Measurements from ENCODE around the gene CNTNAP2.

The CNTNAP2 gene

DNA sequence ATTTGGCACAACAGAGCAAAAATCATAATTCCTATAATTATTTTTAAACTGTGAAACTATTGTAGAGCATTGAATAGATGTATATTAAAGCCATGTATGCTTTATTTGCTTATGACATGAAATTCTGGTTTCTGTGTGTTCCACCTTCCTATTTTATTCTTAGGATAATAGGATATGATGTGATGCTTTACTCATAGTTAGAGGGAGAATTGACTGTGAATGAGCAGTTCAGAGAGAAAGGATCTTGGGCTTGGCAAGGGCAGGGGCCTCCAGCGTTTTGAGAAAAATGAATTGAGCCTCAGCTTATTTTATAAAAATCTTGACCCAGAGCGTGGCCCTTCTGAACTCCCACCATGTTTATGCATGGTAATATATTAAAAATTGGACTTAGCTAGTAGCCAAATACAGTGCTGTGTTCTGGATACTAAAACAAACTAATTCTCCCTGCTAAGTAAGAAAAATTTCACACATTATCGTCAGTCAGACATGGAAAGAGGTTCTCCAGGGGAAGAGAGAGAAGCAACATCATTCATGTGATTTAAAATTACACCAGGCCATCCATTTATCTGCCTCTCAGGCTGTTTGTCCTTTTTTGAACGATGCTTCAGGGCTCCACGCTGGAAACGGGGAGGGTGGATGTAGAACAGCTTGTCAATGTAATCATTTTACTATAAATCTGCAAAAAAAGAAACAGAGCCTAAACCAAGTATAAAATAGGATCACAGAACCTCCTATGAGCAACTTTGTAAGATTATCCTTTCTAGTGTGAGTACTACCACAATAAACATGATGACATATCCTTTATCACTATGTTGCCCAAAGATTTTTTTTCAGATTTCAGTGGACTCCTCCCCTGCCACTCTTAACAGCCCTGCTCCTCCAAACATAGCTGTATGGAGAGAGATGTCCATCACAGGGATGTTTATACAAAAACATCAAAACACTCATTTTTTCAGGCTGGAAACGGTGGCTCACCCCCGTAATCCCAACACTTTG, 2215.9 kb downstream of the CNTNAP2 start:
- TF ChIP-seq, protein P1, sequence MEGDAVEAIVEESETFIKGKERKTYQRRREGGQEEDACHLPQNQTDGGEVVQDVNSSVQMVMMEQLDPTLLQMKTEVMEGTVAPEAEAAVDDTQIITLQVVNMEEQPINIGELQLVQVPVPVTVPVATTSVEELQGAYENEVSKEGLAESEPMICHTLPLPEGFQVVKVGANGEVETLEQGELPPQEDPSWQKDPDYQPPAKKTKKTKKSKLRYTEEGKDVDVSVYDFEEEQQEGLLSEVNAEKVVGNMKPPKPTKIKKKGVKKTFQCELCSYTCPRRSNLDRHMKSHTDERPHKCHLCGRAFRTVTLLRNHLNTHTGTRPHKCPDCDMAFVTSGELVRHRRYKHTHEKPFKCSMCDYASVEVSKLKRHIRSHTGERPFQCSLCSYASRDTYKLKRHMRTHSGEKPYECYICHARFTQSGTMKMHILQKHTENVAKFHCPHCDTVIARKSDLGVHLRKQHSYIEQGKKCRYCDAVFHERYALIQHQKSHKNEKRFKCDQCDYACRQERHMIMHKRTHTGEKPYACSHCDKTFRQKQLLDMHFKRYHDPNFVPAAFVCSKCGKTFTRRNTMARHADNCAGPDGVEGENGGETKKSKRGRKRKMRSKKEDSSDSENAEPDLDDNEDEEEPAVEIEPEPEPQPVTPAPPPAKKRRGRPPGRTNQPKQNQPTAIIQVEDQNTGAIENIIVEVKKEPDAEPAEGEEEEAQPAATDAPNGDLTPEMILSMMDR (IDR thresholded peaks at IDR 0.05) = no peak
- Histone ChIP-seq H3K27ac (no peak overlapping the region), H3K4me3 (no peak overlapping the region)
- DNase-seq (ENCODE audit: low spot score) = no peak

DNA sequence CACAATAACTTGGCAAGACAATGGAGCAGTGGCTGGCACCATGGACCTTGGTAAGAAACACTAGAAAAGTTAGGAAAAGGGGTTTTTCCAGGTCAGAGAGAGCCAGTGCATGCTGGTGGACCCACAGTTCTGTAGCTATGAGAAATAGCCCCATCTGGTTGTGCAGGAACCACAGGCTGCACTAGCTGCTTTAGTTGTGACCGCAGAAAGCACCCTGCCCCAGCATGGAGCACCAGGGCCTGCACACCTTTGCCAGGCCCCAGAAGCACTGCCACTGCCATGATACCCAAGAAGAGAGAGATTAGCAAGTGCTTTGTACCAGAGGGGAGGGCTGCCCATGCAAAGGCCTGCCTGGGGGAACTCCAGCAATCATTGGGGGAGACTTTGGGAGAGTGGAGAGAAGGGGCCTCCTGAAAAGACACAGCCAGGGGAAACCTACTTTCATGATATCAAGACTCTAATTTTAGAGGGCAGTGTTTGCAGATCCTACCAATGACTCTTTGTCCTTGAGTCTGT, 2217.9 kb downstream of the CNTNAP2 start:
- DNase-seq (ENCODE audit: low spot score) = no peak
- TF ChIP-seq, protein P1 (IDR thresholded peaks at IDR 0.05) = no peak
- Histone ChIP-seq H3K4me3 (no peak overlapping the region), H3K27ac (no peak overlapping the region)

DNA sequence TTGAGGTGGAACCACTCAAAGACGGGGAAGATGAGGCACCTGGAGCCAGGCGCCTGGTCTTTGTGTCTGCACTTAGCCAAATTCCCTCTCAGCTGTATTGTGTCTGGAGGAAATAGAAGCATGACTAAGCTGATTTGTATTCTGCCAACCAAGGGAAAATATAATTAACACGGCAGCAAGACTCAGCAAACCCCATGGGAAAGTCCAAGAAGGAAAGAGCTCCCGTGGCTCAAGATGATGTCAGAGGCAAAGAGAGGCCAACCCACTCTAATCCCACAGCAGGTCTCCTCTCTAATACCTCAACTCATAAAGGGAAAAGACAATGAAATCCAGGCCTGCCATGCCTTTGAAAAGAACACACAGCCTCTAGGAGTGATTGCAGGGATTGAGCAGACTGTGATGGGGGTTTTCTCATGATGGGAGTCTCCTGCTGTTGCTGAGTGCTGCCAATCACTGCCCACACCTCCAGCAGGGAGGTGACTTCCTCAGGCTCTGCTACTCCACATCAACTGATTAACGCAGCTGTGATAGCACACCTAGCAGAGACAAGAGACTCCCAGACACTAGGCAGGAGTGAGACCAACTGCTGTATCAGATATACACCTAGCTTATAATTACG, 2218.5 kb downstream of the CNTNAP2 start:
- TF ChIP-seq, protein P1 (IDR thresholded peaks at IDR 0.05) = no peak
- H3K27ac ChIP-seq = no peak overlapping the region
- DNase-seq (ENCODE audit: low spot score) = no peak
- H3K4me3 ChIP-seq = no peak overlapping the region

DNA sequence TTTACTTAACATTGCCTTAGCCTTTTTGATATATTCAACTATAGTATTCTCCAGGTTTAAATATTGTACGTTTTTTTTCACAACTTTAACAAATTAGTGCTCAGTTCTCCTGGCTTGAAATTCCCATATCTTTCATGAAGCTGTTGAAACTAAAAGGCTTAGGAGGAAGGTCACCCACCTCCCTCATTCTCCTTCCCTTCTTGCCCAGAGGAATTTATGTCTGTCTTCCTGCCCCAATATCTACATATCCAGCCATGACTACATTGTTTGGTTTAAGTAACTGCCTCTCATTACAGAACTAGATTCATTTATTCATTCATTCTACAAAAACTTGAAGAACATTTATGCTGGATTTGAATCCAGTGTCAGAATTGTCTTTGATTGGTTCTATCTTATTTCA, 2219.2 kb downstream of the CNTNAP2 start:
- Histone ChIP-seq H3K27ac (no peak overlapping the region), H3K4me3 (no peak overlapping the region)
- DNase-seq (ENCODE audit: low spot score) = no peak
- TF ChIP-seq, protein P1 (IDR thresholded peaks at IDR 0.05) = no peak

DNA sequence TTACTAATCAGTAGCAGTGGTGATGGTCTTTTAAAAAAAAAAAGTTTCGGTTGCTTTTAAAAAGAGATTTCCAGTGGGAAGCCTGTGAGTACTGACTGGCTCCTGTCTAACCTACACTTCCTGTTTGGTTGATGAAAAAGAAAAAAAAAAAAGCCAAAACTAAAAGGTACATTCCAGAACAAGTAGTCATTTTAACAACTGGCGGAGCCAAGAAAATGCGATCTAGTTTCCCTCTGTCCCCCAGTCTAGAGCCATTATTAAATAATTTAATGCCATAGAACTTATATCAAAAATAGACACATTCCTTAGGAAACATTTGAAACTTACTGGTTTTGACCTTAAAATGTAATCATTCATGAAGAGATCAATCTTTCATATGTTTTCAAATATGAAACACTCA, 2219.8 kb downstream of the CNTNAP2 start:
- TF ChIP-seq, protein P1 (IDR thresholded peaks at IDR 0.05) = no peak
- Histone ChIP-seq H3K4me3 (no peak overlapping the region), H3K27ac (no peak overlapping the region)
- no peak for DNase-seq (ENCODE audit: low spot score)

DNA sequence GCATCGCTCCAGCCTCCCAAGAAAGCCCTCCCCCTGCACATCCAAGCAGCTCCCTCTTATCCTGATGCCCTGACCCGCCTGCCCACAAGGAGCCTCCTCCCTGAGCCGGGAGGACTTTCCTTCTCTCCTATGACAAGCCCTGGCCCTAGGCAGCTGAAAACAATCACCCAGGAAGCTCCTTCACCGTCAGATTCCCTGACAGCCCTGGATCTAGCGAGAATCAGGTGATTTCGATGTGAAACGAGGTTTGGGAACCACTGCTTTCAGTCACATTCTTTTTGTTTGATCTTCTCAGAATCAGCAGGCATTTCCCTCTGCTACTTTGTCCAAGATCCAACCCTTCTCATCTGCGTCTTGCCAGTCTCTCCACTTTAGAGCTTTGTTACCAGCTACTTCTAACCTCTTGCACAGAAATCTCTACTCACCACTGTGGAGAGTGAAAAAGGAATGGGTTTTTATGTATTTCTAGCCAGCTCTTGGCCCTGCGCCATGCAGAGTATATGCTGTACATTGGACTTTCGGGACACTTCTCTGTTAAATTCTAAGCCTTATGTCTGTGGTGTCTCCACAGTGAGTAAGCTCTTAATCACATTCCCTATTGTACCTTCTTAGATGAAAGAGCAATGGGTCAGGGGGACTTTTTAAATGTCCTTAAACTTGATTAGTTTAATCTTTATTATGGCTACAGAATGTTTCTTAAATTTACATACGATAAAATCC, 2220.8 kb downstream of the CNTNAP2 start:
- TF ChIP-seq, protein P1 (IDR thresholded peaks at IDR 0.05) = no peak
- Histone ChIP-seq H3K27ac (no peak overlapping the region), H3K4me3 (no peak overlapping the region)
- no peak for DNase-seq (ENCODE audit: low spot score)

Measured in coronary artery (tissue), 2 donors.